ENCODE measurements around the gene TBC1D12.

GRCh38 chr10:94524711-94525110 is 122.4 kb downstream of the TBC1D12 start:
- TF ChIP-seq CTCF (IDR thresholded peaks at IDR 0.05; ENCODE audit: low read length), result no peak
- no peak for TF ChIP-seq EZH2 (optimal IDR thresholded peaks at IDR 0.05; ENCODE audit: low read depth, low read length)
- no peak for TF ChIP-seq EZH2phosphoT487 (IDR thresholded peaks at IDR 0.05; ENCODE audit: low read length)

All from MM.1S (cell line).